B cell (primary cell): ENCODE measurements around the gene GFPT2. TPM values are rescaled to one million over a fixed set of nuclear protein-coding genes. Genes with fewer than 3 reads are reported as not detected.

Source experiments
- ATAC-seq: fragments of 200-7000 bp; cut with Tn5 transposase; one replicate; pipeline ENCODE4 v1.10.0; 2021; ENCODE audit warnings: low read depth, mild to moderate bottlenecking, moderate number of reproducible peaks, moderate library complexity
- CTCF ChIA-PET: fragments of 350-600 bp; sonication (Branson Sonifier 250); formaldehyde crosslinking; loops from one replicate; lab custom pipeline; 2021; ENCODE audit warnings: antibody characterized with exemption, inconsistent platforms; lab: Charles Lee
- POLR2A ChIA-PET: fragments of 350-600 bp; sonication (Branson Sonifier 250); formaldehyde crosslinking; loops from one replicate; lab custom pipeline; 2021; ENCODE audit warnings: antibody characterized with exemption; lab: Charles Lee
- DNase-seq: peaks from one replicate; pipeline ENCODE4 v3.0.0; 2013
- H2AFZ ChIP-seq: 2 replicates; pipeline ENCODE4 v1.6.1; 2012; ENCODE audit warnings: mild to moderate bottlenecking, low read depth, low read length; ENCODE audit not compliant: insufficient read depth, poor library complexity, severe bottlenecking
- H3K27ac ChIP-seq, 2 donors: 1 replicate in 1 of 2; 2 replicates in 1 of 2; pipeline ENCODE4 v1.5.1; 2012 to 2013; ENCODE audit warnings: low read length in 2 of 2, mild to moderate bottlenecking in 2 of 2, moderate library complexity in 1 of 2
- H3K27me3 ChIP-seq, 4 experiments: fragments of 200-600 bp in 1 of 4; sonication (generic) in 1 of 4; replicated peaks in 1 of 4; 1 replicate in 2 of 4; 2 replicates in 2 of 4; pipeline versions ENCODE4 v1.6.1 to v1.7.0; 2013 to 2016; ENCODE audit warnings: low read length in 3 of 4, mild to moderate bottlenecking in 2 of 4, mixed read lengths in 1 of 4, moderate library complexity in 1 of 4; ENCODE audit not compliant: insufficient read depth in 4 of 4, control insufficient read depth in 3 of 4; ENCODE audit errors: control extremely low read depth in 1 of 4
- H3K36me3 ChIP-seq, 2 experiments: replicated peaks in 1 of 2; 1 replicate in 1 of 2; 2 replicates in 1 of 2; pipeline versions ENCODE4 v1.6.1 to v1.7.1; 2013; ENCODE audit warnings: low read length in 1 of 2; ENCODE audit not compliant: insufficient read depth in 2 of 2, control insufficient read depth in 1 of 2; ENCODE audit errors: control extremely low read depth in 1 of 2, extremely low read depth in 1 of 2
- H3K4me1 ChIP-seq, 2 donors: fragments of 200-600 bp in 1 of 2; sonication (generic) in 1 of 2; 1 replicate in 1 of 2; 2 replicates in 1 of 2; pipeline versions ENCODE4 v1.5.1 to v1.6.1; 2013 to 2017; ENCODE audit warnings: low read length in 2 of 2; ENCODE audit not compliant: control insufficient read depth in 2 of 2, insufficient read depth in 2 of 2
- H3K4me2 ChIP-seq: replicated peaks from 2 replicates; pipeline ENCODE3; 2012; ENCODE audit warnings: mild to moderate bottlenecking, low read depth, low read length; ENCODE audit not compliant: poor library complexity, severe bottlenecking
- H3K4me3 ChIP-seq, 5 experiments: fragments of 200-600 bp in 1 of 5; sonication (generic) in 1 of 5; 1 replicate in 3 of 5; 2 replicates in 2 of 5; pipeline versions ENCODE4 v1.5.1 to v1.7.0; 2011 to 2016; ENCODE audit warnings: low read length in 4 of 5, mild to moderate bottlenecking in 4 of 5, low read depth in 2 of 5, control low read depth in 1 of 5, moderate library complexity in 1 of 5; ENCODE audit not compliant: insufficient read depth in 1 of 5; ENCODE audit errors: control extremely low read depth in 1 of 5, extremely low read depth in 1 of 5
- H3K79me2 ChIP-seq: fragments of 200-600 bp; sonication (generic); one replicate; pipeline ENCODE4 v1.6.0; 2016; ENCODE audit warnings: low read length; ENCODE audit not compliant: control insufficient read depth, insufficient read depth
- H3K9ac ChIP-seq: fragments of 200-600 bp; sonication (generic); 2 replicates; pipeline ENCODE4 v1.6.1; 2017; ENCODE audit warnings: mild to moderate bottlenecking, low read length, moderate library complexity
- H3K9me3 ChIP-seq, 3 donors: one replicate each; pipeline versions ENCODE4 v1.6.1 to v1.7.1; 2013; ENCODE audit warnings: low read length in 2 of 3; ENCODE audit not compliant: control insufficient read depth in 2 of 3, insufficient read depth in 1 of 3; ENCODE audit errors: control extremely low read depth in 1 of 3
- H4K20me1 ChIP-seq: 2 replicates; pipeline ENCODE4 v1.6.0; 2012; ENCODE audit warnings: mild to moderate bottlenecking, low read length; ENCODE audit not compliant: insufficient read depth, control insufficient read depth, poor library complexity, severe bottlenecking
- H3K27ac Mint-ChIP-seq: one replicate; pipeline ENCODE4 v1.8.0; 2021; ENCODE audit warnings: mixed read lengths
- H3K27me3 Mint-ChIP-seq: one replicate; pipeline ENCODE4 v1.8.0; 2021; ENCODE audit warnings: mixed read lengths
- H3K4me1 Mint-ChIP-seq: one replicate; pipeline ENCODE4 v1.8.0; 2021; ENCODE audit warnings: mixed read lengths
- H3K4me3 Mint-ChIP-seq: one replicate; pipeline ENCODE4 v1.8.0; 2021; ENCODE audit warnings: mixed read lengths
- H3K9me3 Mint-ChIP-seq: one replicate; pipeline ENCODE4 v1.8.0; 2022; ENCODE audit warnings: mixed read lengths; ENCODE audit not compliant: insufficient read depth
- CTCF ChIP-seq: fragments of 200-600 bp; IDR thresholded peaks from one replicate; pipeline ENCODE4 v1.8.0; 2022; ENCODE audit warnings: antibody characterized with exemption, mild to moderate bottlenecking
- EZH2 ChIP-seq: IDR thresholded peaks from 2 replicates; pipeline ENCODE4 v1.6.1; 2012; ENCODE audit warnings: borderline replicate concordance, low read depth, mild to moderate bottlenecking, moderate library complexity, low read length; ENCODE audit not compliant: insufficient read depth, poor library complexity, severe bottlenecking
- WGBS: methylation state at CpG from one replicate; pipeline ENCODE4 v1.1.5; 2013; ENCODE audit warnings: missing lambda C conversion rate; ENCODE audit not compliant: insufficient coverage; 5-methylcytosine and 5-hydroxymethylcytosine counted together
- intact Hi-C: fragments of 100-400 bp; cut with micrococcal nuclease; formaldehyde crosslinking; loops from one replicate; pipeline ENCODE4 v1.10.0; 2022
- polyA plus RNA-seq: library from polyadenylated mRNA; depleted of rRNA; stranded (reverse); fragments of >200 nt; gene quantifications from 2 replicates; pipeline ENCODE4 v1.2.3, GENCODE V29; 2012
- total RNA-seq, 2 donors: library from RNA; stranded (reverse); fragments of 120-200 nt in 1 of 2; gene quantifications; 1 replicate in 1 of 2; 2 replicates in 1 of 2; pipeline versions ENCODE4 v1.2.3 to v1.2.4, GENCODE V29; 2013 to 2022

The GFPT2 gene
- total and polyA plus RNA-seq, 2 donors (not counting 1 experiment from before 2014, with no cell fraction given): 0.03 to 2.8 TPM

- DNase-seq: no peak
- Histone ChIP-seq H3K4me1 (peaks cover 32 to 38% of the 10 kb centered on the region in 2 donors), H3K4me2 (peak overlapping the region; percentile 88), H3K4me3 (peak overlapping the region in 4 of 5 experiments; percentile 45 to 69 (median 60)), H3K9me3 (no peaks in the 10 kb centered on the region), H3K27ac (no peak overlapping the region), H2AFZ (no peak overlapping the region), H3K36me3 (peaks cover 0 to 6% of the 10 kb centered on the region in 2 experiments), H4K20me1 (peaks cover 29% of the 10 kb centered on the region), H3K9ac (peak overlapping the region; percentile 64), H3K79me2 (peaks cover 56% of the 10 kb centered on the region), H3K27me3 (no peaks in the 10 kb centered on the region)
- Mint-ChIP-seq H3K27me3 (no peaks in the 10 kb centered on the region), H3K4me1 (peaks cover 44% of the 10 kb centered on the region), H3K27ac (peak overlapping the region; percentile 83), H3K4me3 (peak overlapping the region; percentile 89), H3K9me3 (no peaks in the 10 kb centered on the region)
- ChIA-PET CTCF (interaction anchor here (0.8 to 2.6 kb wide), 5 partner anchors 16 to 181 kb away, joined by 3 to 16 read pairs (median 3); partner anchors contain the start of gene RASGEF1C), POLR2A (no interaction called here)
- 29% methylated on average over 9 of the region's 13 CpGs for WGBS
- no peak for ATAC-seq
- TF ChIP-seq EZH2: no peak
- TF ChIP-seq CTCF: no peak
- intact Hi-C loops: loop anchor here (5.0 kb wide), 1 partner anchor 558 kb away; the partner anchor contains the start of gene MAML1
These were observed 62.4 kb downstream of the GFPT2 start for GRCh38 chr5:180290568-180291233.

- WGBS: 93% methylated on average over 5 of the region's 5 CpGs
- Histone ChIP-seq H3K9ac (no peak overlapping the region), H3K79me2 (peaks cover 56% of the 10 kb centered on the region), H3K27me3 (no peaks in the 10 kb centered on the region), H3K4me3 (no peak overlapping the region), H3K4me2 (no peak overlapping the region), H2AFZ (no peak overlapping the region), H4K20me1 (peaks cover 34% of the 10 kb centered on the region), H3K36me3 (peaks cover 0 to 10% of the 10 kb centered on the region in 2 experiments), H3K4me1 (peaks cover 32 to 37% of the 10 kb centered on the region in 2 donors), H3K27ac (no peak overlapping the region), H3K9me3 (no peaks in the 10 kb centered on the region)
- DNase-seq: peak; percentile 10
- Mint-ChIP-seq H3K27ac (peak overlapping the region; percentile 32), H3K4me1 (peaks cover 41% of the 10 kb centered on the region), H3K9me3 (no peaks in the 10 kb centered on the region), H3K27me3 (no peaks in the 10 kb centered on the region), H3K4me3 (peak overlapping the region; percentile 89)
- ChIA-PET POLR2A (no interaction called here), CTCF (interaction anchor here (1.1 to 2.6 kb wide), 2 partner anchors 26 to 39 kb away, joined by 5 to 16 read pairs; no protein-coding TSS in a partner anchor)
- TF ChIP-seq EZH2: no peak
- TF ChIP-seq CTCF: no peak
- ATAC-seq: no peak
- intact Hi-C loops: loop anchor here (5.0 kb wide), 1 partner anchor 558 kb away; the partner anchor contains the start of gene MAML1
These were observed 63.2 kb downstream of the GFPT2 start for GRCh38 chr5:180289966-180290365.
